OCI-LY1 (cell line): ENCODE data around the gene SCAP.

Experiments
- H2AFZ ChIP-seq: fragments of 200-600 bp; sonication (generic), shearing (Covaris generic); 2 replicates; pipeline ENCODE4 v1.6.0; 2014; ENCODE audit warnings: antibody characterized with exemption, mild to moderate bottlenecking, low read length
- H3F3A ChIP-seq: fragments of 200-600 bp; sonication (generic), shearing (Covaris generic); 2 replicates; pipeline ENCODE4 v1.6.0; 2014; ENCODE audit warnings: mild to moderate bottlenecking, antibody characterized with exemption, low read length, moderate library complexity; ENCODE audit not compliant: insufficient read depth
- H3K27ac ChIP-seq: fragments of 200-600 bp; sonication (generic); 2 replicates; pipeline ENCODE4 v1.5.1; 2014; ENCODE audit warnings: low read length, mixed run types, mild to moderate bottlenecking, low read depth; ENCODE audit not compliant: poor library complexity, severe bottlenecking
- H3K27me3 ChIP-seq: fragments of 200-600 bp; sonication (generic); 2 replicates; pipeline ENCODE4 v1.6.0; 2014; ENCODE audit warnings: antibody characterized with exemption, mild to moderate bottlenecking, low read length, moderate library complexity; ENCODE audit not compliant: insufficient read depth
- H3K36me3 ChIP-seq: fragments of 200-600 bp; sonication (generic); 2 replicates; pipeline ENCODE4 v1.6.1; 2014; ENCODE audit warnings: mild to moderate bottlenecking, antibody characterized with exemption, low read length, moderate library complexity, mixed read lengths; ENCODE audit not compliant: insufficient read depth
- H3K4me1 ChIP-seq: fragments of 200-600 bp; sonication (generic); 2 replicates; pipeline ENCODE4 v1.5.1; 2014; ENCODE audit warnings: mild to moderate bottlenecking, low read length, moderate library complexity; ENCODE audit not compliant: insufficient read depth, severe bottlenecking
- H3K4me2 ChIP-seq: fragments of 200-600 bp; sonication (generic), shearing (Covaris generic); 2 replicates; pipeline ENCODE4 v1.6.1; 2014; ENCODE audit warnings: low read length
- H3K4me3 ChIP-seq: fragments of 200-600 bp; sonication (generic); 2 replicates; pipeline ENCODE4 v1.5.1; 2014; ENCODE audit warnings: low read length, low read depth, mild to moderate bottlenecking, mixed read lengths; ENCODE audit not compliant: poor library complexity, severe bottlenecking
- H3K79me2 ChIP-seq: fragments of 200-600 bp; shearing (Covaris generic); 2 replicates; pipeline ENCODE4 v1.6.1; 2016; ENCODE audit warnings: mixed run types, low read length, mixed read lengths; ENCODE audit not compliant: insufficient read depth
- H3K9ac ChIP-seq: fragments of 200-600 bp; sonication (generic), shearing (Covaris generic); 2 replicates; pipeline ENCODE4 v1.6.1; 2014; ENCODE audit warnings: mild to moderate bottlenecking, low read length, mixed read lengths
- H3K9me2 ChIP-seq: fragments of 200-600 bp; sonication (generic), shearing (Covaris generic); 2 replicates; pipeline ENCODE4 v1.6.1; 2014; ENCODE audit warnings: low read depth, mild to moderate bottlenecking, low read length, mixed read lengths
- H3K9me3 ChIP-seq: fragments of 200-600 bp; shearing (Covaris generic); 2 replicates; pipeline ENCODE4 v1.6.1; 2014; ENCODE audit warnings: low read length, mixed read lengths
- H4K20me1 ChIP-seq: fragments of 200-600 bp; sonication (generic), shearing (Covaris generic); 2 replicates; pipeline ENCODE4 v1.6.0; 2016; ENCODE audit warnings: mild to moderate bottlenecking, low read length; ENCODE audit not compliant: insufficient read depth
- CTCF ChIP-seq: fragments of 200-600 bp; sonication (generic), shearing (Covaris generic); IDR thresholded peaks from 2 replicates; pipeline ENCODE4 v1.5.1; 2017; ENCODE audit warnings: mild to moderate bottlenecking, antibody characterized with exemption, low read length, moderate library complexity, mixed read lengths
- EZH2 ChIP-seq: fragments of 200-600 bp; sonication (generic), shearing (Covaris generic); IDR thresholded peaks from 2 replicates; pipeline ENCODE4 v1.8.0; 2017; ENCODE audit warnings: borderline replicate concordance, mixed run types, mild to moderate bottlenecking, antibody characterized with exemption, low read length, moderate library complexity, mixed read lengths

The SCAP gene

GRCh38 chr3:47414666-47415587 is 60.8 kb downstream of the SCAP start:
- Histone ChIP-seq H3K4me2 (no peak overlapping the region), H3K79me2 (no peaks in the 10 kb centered on the region), H3K27ac (no peak overlapping the region), H3K4me1 (peaks cover 6% of the 10 kb centered on the region), H4K20me1 (no peaks in the 10 kb centered on the region), H2AFZ (no peak overlapping the region), H3K4me3 (no peak overlapping the region), H3F3A (no peaks in the 10 kb centered on the region), H3K9ac (no peak overlapping the region), H3K36me3 (peaks cover 79% of the 10 kb centered on the region; the same call in 1 of the 2 replicates), H3K9me2 (no peaks in the 10 kb centered on the region), H3K9me3 (no peaks in the 10 kb centered on the region), H3K27me3 (no peaks in the 10 kb centered on the region)
- TF ChIP-seq CTCF: no peak
- no peak for TF ChIP-seq EZH2

- Histone ChIP-seq H3K4me1 (peaks cover 3% of the 10 kb centered on the region), H3K9me2 (no peaks in the 10 kb centered on the region), H4K20me1 (no peaks in the 10 kb centered on the region), H3K27ac (no peak overlapping the region), H3K4me3 (no peak overlapping the region), H3K79me2 (no peaks in the 10 kb centered on the region), H3K4me2 (no peak overlapping the region), H3K36me3 (peaks cover 79% of the 10 kb centered on the region), H3K27me3 (no peaks in the 10 kb centered on the region), H3K9ac (no peak overlapping the region), H3K9me3 (no peaks in the 10 kb centered on the region), H2AFZ (no peak overlapping the region), H3F3A (no peaks in the 10 kb centered on the region)
- TF ChIP-seq CTCF: no peak
- TF ChIP-seq EZH2: no peak
Observed at GRCh38 chr3:47414161-47414564, 61.6 kb downstream of the SCAP start.

GRCh38 chr3:47413751-47414150 is 62.0 kb downstream of the SCAP start:
- no peak overlapping the region for H3K9ac ChIP-seq
- H3K4me1 ChIP-seq: no peaks in the 10 kb centered on the region
- no peaks in the 10 kb centered on the region for H3K27me3 ChIP-seq
- H3K4me3 ChIP-seq: no peak overlapping the region
- TF ChIP-seq CTCF (no peak), EZH2 (no peak)
- H2AFZ ChIP-seq: no peak overlapping the region
- H3K9me2 ChIP-seq: no peaks in the 10 kb centered on the region
- H3K27ac ChIP-seq: no peak overlapping the region
- H4K20me1 ChIP-seq: no peaks in the 10 kb centered on the region
- no peaks in the 10 kb centered on the region for H3F3A ChIP-seq
- H3K79me2 ChIP-seq: no peaks in the 10 kb centered on the region
- no peak overlapping the region for H3K4me2 ChIP-seq
- peaks cover 79% of the 10 kb centered on the region for H3K36me3 ChIP-seq
- no peaks in the 10 kb centered on the region for H3K9me3 ChIP-seq
